ENCODE measurements around the gene ANXA10.
A peak's percentile ranks its signal among the peaks of the same experiment; 100 is the strongest.

Gene ANXA10

DNA sequence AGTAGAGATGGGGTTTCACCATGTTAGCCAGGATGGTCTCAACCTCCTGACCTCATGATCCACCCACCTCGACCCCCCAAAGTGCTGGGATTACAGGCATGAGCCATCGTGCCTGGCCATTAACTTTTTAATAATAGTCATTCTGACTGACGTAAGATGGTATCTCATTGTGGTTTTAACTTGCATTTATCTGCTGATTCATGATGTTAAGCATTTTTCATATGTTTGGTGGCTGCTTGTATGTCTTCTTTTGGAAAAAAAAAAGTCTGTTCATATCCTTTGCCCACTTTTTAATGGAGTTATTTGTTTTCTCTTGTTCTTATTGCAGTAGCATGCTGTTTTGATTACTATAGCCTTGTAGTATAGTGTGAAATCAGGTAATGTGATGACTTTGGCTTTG, 45.8 kb downstream of the ANXA10 start:
- peak; percentile 55 for DNase-seq (ENCODE audit: low read depth)
- Histone ChIP-seq H3K36me3 (ENCODE audit: control insufficient read depth, insufficient read depth, low read length, severe bottlenecking) (no peaks in the 10 kb centered on the region), H3K27me3 (replicated peaks; ENCODE audit: control insufficient read depth, insufficient read depth, low read length) (no peaks in the 10 kb centered on the region), H3K4me1 (ENCODE audit: control insufficient read depth, insufficient read depth, low read length) (peaks cover 9% of the 10 kb centered on the region), H3K9me3 (ENCODE audit: control insufficient read depth, low read length) (no peaks in the 10 kb centered on the region), H3K9ac (ENCODE audit: low read length) (no peak overlapping the region), H3K4me3 (ENCODE audit: low read length) (peak overlapping the region; percentile 1)

DNA sequence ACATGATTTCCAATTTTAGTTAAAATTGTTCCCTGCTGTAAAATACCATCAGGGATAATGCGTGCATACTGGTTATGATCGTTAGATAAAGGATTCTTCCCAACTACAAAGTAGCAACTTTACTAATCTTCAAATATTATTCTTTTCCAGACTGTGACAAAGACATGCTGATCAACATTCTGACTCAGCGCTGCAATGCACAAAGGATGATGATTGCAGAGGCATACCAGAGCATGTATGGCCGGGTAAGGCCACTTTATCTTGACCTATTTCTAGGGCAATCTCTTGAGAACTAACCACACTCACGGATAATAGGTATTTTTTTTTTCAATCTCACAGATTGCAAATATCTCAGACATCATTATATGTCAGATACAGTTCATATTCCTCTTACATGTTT, 47.0 kb downstream of the ANXA10 start:
- H3K4me3 ChIP-seq (ENCODE audit: low read length) = no peak overlapping the region
- H3K9me3 ChIP-seq (ENCODE audit: control insufficient read depth, low read length) = no peaks in the 10 kb centered on the region

DNA sequence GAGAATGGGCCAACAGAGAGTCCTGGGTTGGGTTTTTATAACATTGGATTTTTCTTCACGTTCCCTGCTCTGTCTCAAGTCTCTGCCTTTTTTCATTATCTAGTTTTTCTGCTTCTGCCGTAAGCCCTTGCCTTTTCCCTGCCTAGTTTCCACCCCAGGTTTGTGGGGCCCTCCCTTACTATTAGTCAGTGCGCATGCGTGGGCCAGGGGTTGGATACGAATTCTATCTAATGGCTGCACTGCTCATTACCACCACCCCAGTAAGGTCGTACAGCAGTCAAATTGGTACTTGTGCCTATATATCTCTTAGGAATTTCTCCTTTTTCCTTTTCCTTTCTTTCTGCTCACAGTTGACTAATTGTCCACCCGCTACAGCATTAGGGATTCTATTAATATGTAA, 49.4 kb downstream of the ANXA10 start:
- Histone ChIP-seq H3K9me3 (ENCODE audit: control insufficient read depth, low read length) (no peaks in the 10 kb centered on the region), H3K9ac (ENCODE audit: low read length) (no peak overlapping the region), H3K36me3 (ENCODE audit: control insufficient read depth, insufficient read depth, low read length, severe bottlenecking) (no peaks in the 10 kb centered on the region), H3K4me3 (ENCODE audit: low read length) (no peak overlapping the region), H3K27me3 (replicated peaks; ENCODE audit: control insufficient read depth, insufficient read depth, low read length) (no peaks in the 10 kb centered on the region), H3K4me1 (ENCODE audit: control insufficient read depth, insufficient read depth, low read length) (peaks cover 4% of the 10 kb centered on the region)
- DNase-seq (ENCODE audit: low read depth) = no peak

More for the DNA sequence above, 47.0 kb downstream of the ANXA10 start:
- Histone ChIP-seq H3K27me3 (replicated peaks; ENCODE audit: control insufficient read depth, insufficient read depth, low read length) (no peaks in the 10 kb centered on the region), H3K36me3 (ENCODE audit: control insufficient read depth, insufficient read depth, low read length, severe bottlenecking) (no peaks in the 10 kb centered on the region), H3K9ac (ENCODE audit: low read length) (no peak overlapping the region), H3K4me1 (ENCODE audit: control insufficient read depth, insufficient read depth, low read length) (peaks cover 4% of the 10 kb centered on the region)
- DNase-seq (ENCODE audit: low read depth) = peak; percentile 57

DNA sequence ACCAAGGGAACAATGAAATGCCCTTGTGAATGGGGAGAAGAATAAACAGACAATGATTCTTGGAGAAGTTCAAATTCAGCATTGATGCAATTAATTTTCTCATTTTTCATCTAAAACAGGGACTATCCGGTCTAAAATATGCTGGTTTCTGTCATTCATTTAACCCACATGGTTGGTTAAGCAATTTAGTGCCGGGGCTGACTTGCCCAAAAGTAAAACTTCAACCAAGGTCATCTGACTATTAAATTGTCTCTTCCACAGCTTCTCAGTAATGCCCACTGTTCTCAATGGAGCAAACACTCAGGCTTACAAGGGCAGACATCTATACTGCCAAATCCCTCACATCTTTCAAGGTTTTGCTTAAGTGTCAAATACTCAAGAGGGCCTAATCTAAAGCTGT, 51.3 kb downstream of the ANXA10 start:
- Histone ChIP-seq H3K4me3 (ENCODE audit: low read length) (no peak overlapping the region), H3K4me1 (ENCODE audit: control insufficient read depth, insufficient read depth, low read length) (no peaks in the 10 kb centered on the region), H3K36me3 (ENCODE audit: control insufficient read depth, insufficient read depth, low read length, severe bottlenecking) (no peaks in the 10 kb centered on the region), H3K27me3 (replicated peaks; ENCODE audit: control insufficient read depth, insufficient read depth, low read length) (no peaks in the 10 kb centered on the region), H3K9me3 (ENCODE audit: control insufficient read depth, low read length) (no peaks in the 10 kb centered on the region), H3K9ac (ENCODE audit: low read length) (no peak overlapping the region)
- no peak for DNase-seq (ENCODE audit: low read depth)

DNA sequence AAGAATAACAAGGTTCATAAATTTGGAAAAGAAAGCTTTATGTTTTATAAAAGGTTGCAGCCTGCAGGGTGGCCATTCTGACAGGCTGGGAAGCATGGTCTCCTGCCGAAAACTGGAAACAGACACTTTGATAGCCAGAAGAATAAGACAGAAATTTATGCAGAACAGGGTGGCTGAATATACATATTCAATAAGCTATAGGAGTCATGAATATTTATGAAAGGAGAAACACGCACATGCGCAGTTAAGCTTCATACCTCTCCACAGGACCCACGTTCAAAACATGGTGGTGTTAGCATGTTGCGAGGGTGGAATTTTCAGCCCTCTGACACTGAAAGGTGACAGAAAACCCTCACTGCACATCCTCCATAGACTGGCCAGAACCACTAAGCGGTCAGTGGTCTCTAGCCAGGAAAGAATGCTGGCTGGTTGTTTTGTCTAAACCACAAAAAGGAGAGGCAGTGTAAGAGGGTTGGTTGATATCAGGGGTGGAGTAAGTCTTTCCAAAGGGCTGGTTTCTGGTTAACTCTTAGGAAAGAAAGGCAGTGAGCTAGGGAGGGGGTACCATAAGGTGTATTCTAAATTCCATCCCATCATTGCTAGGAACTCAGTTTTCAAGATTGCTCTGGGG, 58.2 kb downstream of the ANXA10 start:
- Histone ChIP-seq H3K4me3 (ENCODE audit: low read length) (no peak overlapping the region), H3K4me1 (ENCODE audit: control insufficient read depth, insufficient read depth, low read length) (no peaks in the 10 kb centered on the region)
- DNase-seq (ENCODE audit: low read depth) = no peak

DNA sequence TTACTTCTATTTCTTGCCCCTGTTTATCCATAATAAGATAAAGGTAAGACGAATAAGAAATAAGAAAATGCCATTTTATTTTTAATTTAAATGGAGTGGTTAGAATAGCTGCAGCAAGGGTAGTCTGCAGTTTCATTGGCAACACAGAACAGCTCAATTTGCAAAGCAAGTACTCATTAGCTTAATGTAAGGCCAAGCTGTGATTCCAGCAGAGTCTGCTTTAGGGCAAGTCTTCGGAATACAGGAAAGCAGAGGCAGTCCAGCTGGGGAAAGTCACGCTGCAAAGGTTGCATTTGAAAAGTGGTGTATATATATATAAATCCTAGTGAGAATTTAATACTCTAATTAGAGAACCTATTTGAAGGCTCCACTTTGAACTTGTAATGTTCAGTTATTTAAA, 59.0 kb downstream of the ANXA10 start:
- H3K9me3 ChIP-seq (ENCODE audit: control insufficient read depth, low read length) = no peaks in the 10 kb centered on the region
- H3K36me3 ChIP-seq (ENCODE audit: control insufficient read depth, insufficient read depth, low read length, severe bottlenecking) = no peaks in the 10 kb centered on the region
- no peak for DNase-seq (ENCODE audit: low read depth)

More for the DNA sequence above, 58.2 kb downstream of the ANXA10 start:
- no peaks in the 10 kb centered on the region for H3K9me3 ChIP-seq (ENCODE audit: control insufficient read depth, low read length)
- no peak overlapping the region for H3K9ac ChIP-seq (ENCODE audit: low read length)
- H3K36me3 ChIP-seq (ENCODE audit: control insufficient read depth, insufficient read depth, low read length, severe bottlenecking) = no peaks in the 10 kb centered on the region
- H3K27me3 ChIP-seq (replicated peaks; ENCODE audit: control insufficient read depth, insufficient read depth, low read length) = no peaks in the 10 kb centered on the region

DNA sequence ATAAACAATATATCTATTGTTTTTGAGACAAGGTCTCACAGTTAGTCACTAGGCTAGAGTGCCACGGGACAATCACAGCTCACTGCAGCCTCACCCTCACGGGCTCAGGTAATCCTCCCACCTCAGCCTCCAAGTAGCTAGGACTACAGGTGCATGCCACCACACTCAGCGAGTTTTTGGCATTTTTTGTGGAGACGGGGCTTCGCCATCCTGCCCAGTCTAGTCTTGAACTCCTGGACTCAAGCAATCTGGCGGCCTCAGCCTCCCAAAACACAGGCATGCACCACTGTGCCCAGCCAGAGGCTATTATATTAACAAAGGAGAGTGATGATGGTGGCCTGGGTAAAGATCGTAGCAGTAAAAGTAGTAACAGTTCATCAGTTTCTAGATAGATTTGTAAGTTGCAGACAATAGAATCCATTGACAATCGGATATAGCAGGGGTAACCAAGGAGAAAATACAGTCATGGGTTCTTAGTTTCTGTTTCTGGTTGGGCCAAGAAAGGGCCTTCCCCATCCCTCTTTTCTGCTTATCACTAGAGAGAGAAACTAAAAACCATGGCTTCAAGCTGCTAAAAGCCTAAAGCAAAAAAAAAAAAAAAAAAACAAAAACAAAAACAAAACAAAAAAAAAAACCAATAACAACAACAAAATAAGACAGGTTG, 60.6 kb downstream of the ANXA10 start:
- H3K9ac ChIP-seq (ENCODE audit: low read length) = no peak overlapping the region
- H3K4me1 ChIP-seq (ENCODE audit: control insufficient read depth, insufficient read depth, low read length) = no peaks in the 10 kb centered on the region
- peak overlapping the region; percentile 75 for H3K4me3 ChIP-seq (ENCODE audit: low read length)
- no peaks in the 10 kb centered on the region for H3K36me3 ChIP-seq (ENCODE audit: control insufficient read depth, insufficient read depth, low read length, severe bottlenecking)
- DNase-seq (ENCODE audit: low read depth) = no peak
- no peaks in the 10 kb centered on the region for H3K9me3 ChIP-seq (ENCODE audit: control insufficient read depth, low read length)
- H3K27me3 ChIP-seq (replicated peaks; ENCODE audit: control insufficient read depth, insufficient read depth, low read length) = no peaks in the 10 kb centered on the region

More for the DNA sequence above, 59.0 kb downstream of the ANXA10 start:
- no peaks in the 10 kb centered on the region for H3K27me3 ChIP-seq (replicated peaks; ENCODE audit: control insufficient read depth, insufficient read depth, low read length)
- no peak overlapping the region for H3K9ac ChIP-seq (ENCODE audit: low read length)
- H3K4me3 ChIP-seq (ENCODE audit: low read length) = no peak overlapping the region
- H3K4me1 ChIP-seq (ENCODE audit: control insufficient read depth, insufficient read depth, low read length) = no peaks in the 10 kb centered on the region

DNA sequence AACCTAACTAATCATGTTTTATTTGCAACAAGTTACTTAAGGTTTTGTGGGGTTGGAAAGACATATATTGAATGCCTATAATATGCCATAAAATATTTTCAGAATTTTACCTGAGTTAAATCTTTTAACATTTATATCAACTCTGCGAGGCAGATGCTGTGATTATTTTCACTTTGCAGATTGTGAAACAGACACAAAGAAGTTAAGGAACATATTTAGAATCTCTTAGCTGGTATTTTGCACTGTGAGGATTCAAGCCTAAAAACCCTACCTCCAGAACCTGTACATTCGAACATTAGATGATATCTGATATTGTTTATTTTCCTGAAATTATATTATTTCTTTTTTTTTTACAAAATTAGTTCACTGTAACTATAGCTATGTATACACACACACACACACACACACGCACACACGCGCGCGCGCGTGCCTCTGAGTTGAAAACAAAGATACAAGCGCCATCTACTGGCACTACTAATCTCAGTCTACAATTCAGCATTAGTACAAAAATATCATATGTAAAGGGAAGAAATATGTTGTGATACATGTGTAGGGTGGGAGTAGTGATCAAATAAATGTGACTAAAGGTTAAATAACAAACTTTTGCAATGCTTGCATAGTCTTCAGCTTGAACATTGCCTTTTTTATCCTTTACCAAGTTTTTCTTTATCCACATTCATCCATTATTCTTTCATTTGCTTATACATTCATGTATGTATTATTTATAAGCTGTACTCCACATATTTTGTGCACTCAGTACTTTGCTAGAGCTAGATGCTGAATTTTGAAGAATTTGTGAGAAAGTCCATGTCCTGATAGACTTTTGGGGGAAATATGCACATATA, 61.5 kb downstream of the ANXA10 start:
- H3K36me3 ChIP-seq (ENCODE audit: control insufficient read depth, insufficient read depth, low read length, severe bottlenecking) = no peaks in the 10 kb centered on the region
- no peaks in the 10 kb centered on the region for H3K4me1 ChIP-seq (ENCODE audit: control insufficient read depth, insufficient read depth, low read length)
- DNase-seq (ENCODE audit: low read depth) = peak; percentile 92
- peak overlapping the region; percentile 43 for H3K9ac ChIP-seq (ENCODE audit: low read length)
- H3K9me3 ChIP-seq (ENCODE audit: control insufficient read depth, low read length) = peaks cover 2% of the 10 kb centered on the region
- no peaks in the 10 kb centered on the region for H3K27me3 ChIP-seq (replicated peaks; ENCODE audit: control insufficient read depth, insufficient read depth, low read length)
- H3K4me3 ChIP-seq (ENCODE audit: low read length) = peak overlapping the region; percentile 75

DNA sequence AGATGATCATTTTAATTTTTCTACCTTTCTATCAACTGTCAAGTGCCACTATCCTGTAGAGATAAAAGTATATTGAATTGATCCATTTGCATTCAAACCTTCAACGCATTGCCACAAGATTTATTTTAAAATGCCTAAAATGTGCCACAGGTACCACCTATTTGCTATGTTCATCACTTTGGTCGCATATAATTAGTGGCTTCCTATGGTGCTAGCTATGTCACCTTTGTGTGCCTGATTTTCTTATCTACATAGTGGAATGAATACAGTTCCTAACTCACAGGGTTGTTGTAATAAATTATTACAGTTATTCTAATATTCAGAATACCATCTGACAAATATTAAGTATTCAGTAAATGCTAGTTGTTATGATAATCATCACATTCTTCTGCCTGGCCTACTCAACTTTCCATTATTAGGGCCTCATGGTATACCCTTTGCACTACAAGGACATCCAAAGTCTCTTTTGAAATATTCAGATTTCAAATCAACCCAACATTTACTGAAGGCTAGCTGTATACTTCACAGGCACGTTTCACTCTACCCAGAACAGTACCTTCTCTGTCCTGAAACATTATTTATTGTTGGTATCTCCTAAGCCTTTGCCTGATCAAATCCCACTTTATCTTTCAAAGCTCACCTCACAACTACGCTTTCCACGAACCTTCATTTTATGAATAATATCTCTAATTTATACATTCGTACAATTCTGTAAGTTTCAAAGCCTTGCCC, 62.4 kb downstream of the ANXA10 start:
- Histone ChIP-seq H3K4me3 (ENCODE audit: low read length) (no peak overlapping the region), H3K27me3 (replicated peaks; ENCODE audit: control insufficient read depth, insufficient read depth, low read length) (no peaks in the 10 kb centered on the region)
- no peak for DNase-seq (ENCODE audit: low read depth)

DNA sequence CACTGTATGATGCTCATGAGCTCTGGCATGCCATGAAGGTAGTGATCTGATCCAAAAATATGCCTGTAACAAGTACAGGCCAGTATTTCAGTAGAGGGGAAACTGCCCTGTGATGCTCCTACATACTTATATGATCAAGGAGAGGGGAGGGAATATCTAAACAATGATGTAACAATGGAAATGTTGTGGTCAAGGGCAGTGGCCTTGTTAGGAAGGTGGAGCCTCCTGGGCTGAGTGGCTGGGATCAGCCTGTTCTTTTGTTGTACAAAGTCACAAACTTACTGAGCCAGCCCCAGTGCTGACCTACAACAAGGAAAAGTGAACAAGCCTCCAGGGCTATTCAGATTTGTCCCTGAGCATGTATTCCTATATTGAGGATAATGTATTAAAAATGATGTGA, 70.3 kb downstream of the ANXA10 start:
- Histone ChIP-seq H3K9ac (ENCODE audit: low read length) (no peak overlapping the region), H3K4me1 (ENCODE audit: control insufficient read depth, insufficient read depth, low read length) (no peaks in the 10 kb centered on the region), H3K36me3 (ENCODE audit: control insufficient read depth, insufficient read depth, low read length, severe bottlenecking) (no peaks in the 10 kb centered on the region), H3K4me3 (ENCODE audit: low read length) (no peak overlapping the region), H3K27me3 (replicated peaks; ENCODE audit: control insufficient read depth, insufficient read depth, low read length) (no peaks in the 10 kb centered on the region), H3K9me3 (ENCODE audit: control insufficient read depth, low read length) (peaks cover 9% of the 10 kb centered on the region)
- peak; percentile 27 for DNase-seq (ENCODE audit: low read depth)

More for the DNA sequence above, 62.4 kb downstream of the ANXA10 start:
- H3K36me3 ChIP-seq (ENCODE audit: control insufficient read depth, insufficient read depth, low read length, severe bottlenecking) = no peaks in the 10 kb centered on the region
- no peaks in the 10 kb centered on the region for H3K4me1 ChIP-seq (ENCODE audit: control insufficient read depth, insufficient read depth, low read length)
- peaks cover 9% of the 10 kb centered on the region for H3K9me3 ChIP-seq (ENCODE audit: control insufficient read depth, low read length)
- H3K9ac ChIP-seq (ENCODE audit: low read length) = no peak overlapping the region

DNA sequence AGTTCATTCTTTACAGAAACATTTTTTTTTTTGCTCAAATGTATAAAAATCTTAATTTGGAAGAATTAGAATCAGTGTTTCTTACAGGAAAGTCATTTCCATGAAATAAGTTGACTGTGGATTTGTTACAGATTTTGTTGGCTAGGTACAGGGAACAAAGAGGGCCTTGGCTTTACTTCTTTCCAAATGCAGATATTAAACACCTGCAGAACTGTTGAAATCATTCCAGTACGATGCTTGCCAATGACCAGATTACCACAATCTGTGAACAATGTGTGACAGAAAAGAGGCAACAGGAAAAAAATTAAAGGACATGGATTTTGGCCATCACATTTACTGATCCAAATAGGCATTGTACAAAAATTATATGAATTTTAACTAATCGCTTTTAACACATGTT, 70.8 kb downstream of the ANXA10 start:
- Histone ChIP-seq H3K9me3 (ENCODE audit: control insufficient read depth, low read length) (peaks cover 9% of the 10 kb centered on the region), H3K36me3 (ENCODE audit: control insufficient read depth, insufficient read depth, low read length, severe bottlenecking) (no peaks in the 10 kb centered on the region), H3K9ac (ENCODE audit: low read length) (no peak overlapping the region), H3K4me1 (ENCODE audit: control insufficient read depth, insufficient read depth, low read length) (no peaks in the 10 kb centered on the region), H3K27me3 (replicated peaks; ENCODE audit: control insufficient read depth, insufficient read depth, low read length) (no peaks in the 10 kb centered on the region), H3K4me3 (ENCODE audit: low read length) (no peak overlapping the region)
- DNase-seq (ENCODE audit: low read depth) = no peak

Measured in adipocyte (in vitro differentiated cells).